ENCODE results near the gene CLDN5. TPM values are rescaled to one million over a fixed set of nuclear protein-coding genes. Genes with fewer than 3 reads are reported as not detected.

The CLDN5 gene
- total and polyA plus RNA-seq, 2 of the 4 experiments (the other 2 are of a cell fraction) = 0.18 to 0.21 TPM

- WGBS, 2 experiments (ENCODE audit: extremely low coverage in 2 of 2, insufficient read length in 1 of 2) = no CpG with 5 or more reads among the region's 5 CpGs
- BruUV-seq (replicated peaks) = no TSS peak
- CTCF ChIA-PET = interaction anchor here (1.4 kb wide), 1 partner anchor 9 kb away, joined by 4 read pairs; no protein-coding TSS in a partner anchor
Measured at GRCh38 chr22:19545935-19546207, 21.7 kb upstream of the CLDN5 start.

More at GRCh38 chr22:19545935-19546207, 21.7 kb upstream of the CLDN5 start:
- in situ Hi-C loops (cut with MboI; ENCODE audit: low sequenced_read_pairs) (no loop called here), dilution Hi-C loops (cut with HindIII; ENCODE audit: low sequenced_read_pairs, unreplicated experiment) (no loop called here), intact Hi-C loops (cut with micrococcal nuclease) (no loop called here)
- Histone ChIP-seq H3K23ac (ENCODE audit: low read depth, low read length) (no peak overlapping the region), H4K91ac (ENCODE audit: insufficient read depth, low read depth, low read length) (no peak overlapping the region), H3K4me1 (ENCODE audit: control insufficient read depth, insufficient read depth, low read length) (no peaks in the 10 kb centered on the region), H3K9ac (ENCODE audit: low read depth, low read length) (no peak overlapping the region), H3K4me3 (ENCODE audit: insufficient read depth, low read depth, low read length) (no peak overlapping the region), H3K9me1 (ENCODE audit: insufficient read depth, low read length) (no peaks in the 10 kb centered on the region), H3K79me1 (ENCODE audit: low read depth in 1 of 2, low read length in 2 of 2) (no peaks in the 10 kb centered on the region), H2AK5ac (ENCODE audit: low read depth, low read length) (no peak overlapping the region), H3K56ac (ENCODE audit: extremely low read depth, insufficient read depth, low read length) (no peak overlapping the region), H3K18ac (ENCODE audit: low read depth, low read length) (no peak overlapping the region), H3K27ac (ENCODE audit: insufficient read depth, low read length) (no peak overlapping the region), H3K4me2 (ENCODE audit: low read depth, low read length) (no peak overlapping the region), H4K20me1 (ENCODE audit: insufficient read depth, low read length) (no peaks in the 10 kb centered on the region), H3K27me3 (ENCODE audit: control insufficient read depth, insufficient read depth, low read length) (peaks cover 14% of the 10 kb centered on the region), H3K14ac (replicated peaks; ENCODE audit: low read depth, low read length) (no peak overlapping the region), H2AFZ (replicated peaks; ENCODE audit: low read length, poor library complexity) (no peak overlapping the region), H2BK20ac (ENCODE audit: low read depth, low read length) (no peak overlapping the region), H4K8ac (ENCODE audit: low read depth in 2 of 2, low read length in 2 of 2) (no peak overlapping the region), H2BK15ac (ENCODE audit: low read depth, low read length) (no peak overlapping the region), H2BK5ac (ENCODE audit: low read depth, low read length, poor library complexity, severe bottlenecking) (no peak overlapping the region), H2BK120ac (ENCODE audit: low read depth, low read length) (no peak overlapping the region), H2AK9ac (replicated peaks; ENCODE audit: low read depth, low read length, poor library complexity) (no peak overlapping the region), H4K5ac (ENCODE audit: low read depth, low read length) (no peak overlapping the region), H3K4ac (ENCODE audit: low read depth, low read length) (no peak overlapping the region), H3K36me3 (ENCODE audit: control insufficient read depth, insufficient read depth, low read length) (no peaks in the 10 kb centered on the region), H3K9me3 (ENCODE audit: control insufficient read depth, insufficient read depth, low read length) (no peaks in the 10 kb centered on the region)
- TF ChIP-seq CTCF (conservative IDR thresholded peaks at IDR 0.05; ENCODE audit: low read depth, low read length) (no peak), RFX5 (IDR thresholded peaks at IDR 0.05; ENCODE audit: low read depth, low read length) (no peak), MXI1 (IDR thresholded peaks at IDR 0.05; ENCODE audit: borderline replicate concordance, low read depth, low read length) (no peak), ELK1 (IDR thresholded peaks at IDR 0.05; ENCODE audit: borderline replicate concordance, low read depth, low read length) (no peak), POLR2A (IDR thresholded peaks at IDR 0.05; ENCODE audit: low read depth, low read length) (no peak), MAZ (IDR thresholded peaks at IDR 0.05; ENCODE audit: borderline replicate concordance, low read depth, low read length) (no peak), RCOR1 (IDR thresholded peaks at IDR 0.05; ENCODE audit: insufficient replicate concordance, low read length) (no peak), BHLHE40 (IDR thresholded peaks at IDR 0.05; ENCODE audit: low read depth, low read length) (no peak), MAFK (IDR thresholded peaks at IDR 0.05; ENCODE audit: low read depth, low read length) (no peak), RAD21 (IDR thresholded peaks at IDR 0.05; ENCODE audit: low read length) (no peak), USF2 (IDR thresholded peaks at IDR 0.05; ENCODE audit: low read depth, low read length) (no peak), CEBPB (IDR thresholded peaks at IDR 0.05; ENCODE audit: low read depth, low read length) (no peak), SMC3 (IDR thresholded peaks at IDR 0.05; ENCODE audit: low read depth, low read length) (no peak), CHD1 (IDR thresholded peaks at IDR 0.05; ENCODE audit: low read depth, low read length) (no peak), FOS (IDR thresholded peaks at IDR 0.05; ENCODE audit: low read depth, low read length) (no peak), NFE2L2 (IDR thresholded peaks at IDR 0.05; ENCODE audit: low read depth, low read length) (no peak)
- POLR2A ChIA-PET (ENCODE audit: unreplicated experiment) = no interaction called here
- DNase-seq (no peak), ATAC-seq (ENCODE audit: low read depth) (no peak)
